ENCODE data around the gene ZNF454.

ZNF454 gene

DNA sequence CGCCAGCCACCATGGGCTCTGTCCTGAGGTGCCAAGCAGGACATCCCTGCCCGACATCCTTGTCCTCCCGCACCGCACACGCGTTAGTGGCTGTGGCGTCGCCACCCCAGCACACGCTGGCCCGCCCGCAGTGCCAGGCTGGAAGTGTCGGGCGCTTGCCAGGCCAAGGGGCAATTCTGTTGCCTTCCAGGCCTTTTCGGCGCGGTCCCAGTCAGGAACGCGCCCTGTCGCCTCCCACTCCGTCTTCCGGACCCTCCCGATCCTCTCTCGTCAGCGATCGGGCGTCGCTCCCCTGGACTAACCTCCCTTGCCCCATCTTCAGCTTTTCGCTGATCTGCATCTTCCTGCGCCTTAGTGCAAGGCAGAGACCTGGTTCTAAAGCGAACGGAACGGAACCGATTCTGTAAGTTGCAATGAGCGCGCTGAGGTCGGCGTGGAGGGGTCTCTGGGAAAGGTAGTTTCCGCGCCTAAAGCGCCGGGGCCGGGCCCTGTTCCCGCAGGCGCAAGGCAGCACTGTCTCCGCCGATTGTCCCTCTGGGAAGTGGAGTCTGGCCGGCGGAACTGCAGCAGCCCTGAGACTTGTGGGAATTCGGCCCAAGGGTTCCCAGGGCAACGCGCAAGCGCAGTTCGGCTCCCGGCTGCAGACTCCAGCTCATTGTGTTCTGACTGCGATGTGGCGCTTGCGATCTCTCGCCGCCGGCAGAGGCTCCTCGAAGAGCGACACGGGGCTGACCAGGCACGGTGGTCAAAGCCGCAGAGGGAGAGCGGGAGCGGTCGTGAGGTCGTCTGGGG, at the start of gene ZNF454:
Gene ZNF454, plus strand, starts transcription at position 630 of the 792 bp plus-strand sequence. CDS start 1,594 bp downstream, outside the sequence.
- Mint-ChIP-seq H3K27ac (no peak within 1 kb of the TSS), H3K36me3 (ENCODE audit: low read depth) (peaks cover 9% of the 10 kb centered on the region), H3K9me3 (peaks cover 93% of the 10 kb centered on the region), H3K4me1 (ENCODE audit: low read depth) (no peaks in the 10 kb centered on the region), H3K27me3 (peaks cover 26% of the 10 kb centered on the region), H3K4me3 (no peak within 1 kb of the TSS)
- intact Hi-C loops (cut with micrococcal nuclease): no loop called here

DNA sequence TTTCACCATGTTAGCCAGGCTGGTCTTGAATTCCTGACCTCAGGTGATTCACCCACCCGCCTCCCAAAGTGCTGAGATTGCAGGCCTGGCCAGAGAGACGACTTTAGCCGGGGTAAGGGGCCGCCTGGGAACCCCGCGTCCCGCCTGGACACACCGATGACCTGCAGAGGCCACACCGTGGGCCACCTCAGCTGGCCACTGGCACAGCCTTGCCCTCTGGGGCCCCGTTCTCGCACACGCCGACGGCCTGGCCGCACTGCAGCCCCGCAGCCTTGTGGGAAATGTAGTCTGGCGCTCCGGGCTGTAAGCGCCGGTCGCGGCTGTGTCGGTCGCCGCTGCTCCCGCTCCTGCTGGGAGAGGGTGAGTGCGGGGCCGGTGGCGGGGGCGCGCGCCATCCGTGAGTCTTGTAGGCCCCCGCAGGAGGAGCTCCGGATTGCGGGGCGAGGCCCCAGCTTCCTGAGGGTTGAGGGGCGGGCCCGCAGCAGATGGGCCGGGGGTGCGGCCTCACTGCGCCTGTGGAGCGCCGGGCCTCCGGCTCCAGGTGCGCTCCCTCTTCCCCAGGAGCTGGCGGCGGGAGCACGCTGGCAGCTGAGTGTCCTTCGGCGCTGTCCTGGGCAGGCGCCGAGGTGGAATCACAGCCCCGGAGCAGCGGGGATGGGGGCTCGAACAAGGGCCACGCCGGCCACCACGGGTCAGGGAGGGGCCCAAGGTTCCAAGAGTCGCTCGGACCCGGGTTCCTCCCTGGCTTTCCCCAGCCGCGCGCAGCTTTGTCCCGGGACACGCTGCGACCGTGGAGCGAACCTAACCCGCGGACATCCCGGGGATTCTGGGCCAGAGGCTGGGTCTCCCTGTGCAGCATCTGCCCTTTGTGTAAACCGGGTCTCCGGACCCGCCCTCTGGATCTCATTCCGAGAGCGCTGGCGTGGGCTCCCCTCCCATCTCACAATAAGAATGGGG, 45.1 kb upstream of the ZNF454 start, which contains the start of gene ZFP2:
Gene ZFP2, plus strand, starts transcription at position 299 of the 957 bp plus-strand sequence. CDS start 35,401 bp downstream, outside the sequence.
- H3K27me3 Mint-ChIP-seq: peaks cover 32% of the 10 kb centered on the region
- peaks cover 6% of the 10 kb centered on the region for H3K36me3 Mint-ChIP-seq (ENCODE audit: low read depth)
- peak within 1 kb of the TSS; percentile 66 for H3K4me3 Mint-ChIP-seq
- peaks cover 63% of the 10 kb centered on the region for H3K9me3 Mint-ChIP-seq
- intact Hi-C loops (cut with micrococcal nuclease): no loop called here
- no peak within 1 kb of the TSS for H3K27ac Mint-ChIP-seq
- H3K4me1 Mint-ChIP-seq (ENCODE audit: low read depth): no peaks in the 10 kb centered on the region

DNA sequence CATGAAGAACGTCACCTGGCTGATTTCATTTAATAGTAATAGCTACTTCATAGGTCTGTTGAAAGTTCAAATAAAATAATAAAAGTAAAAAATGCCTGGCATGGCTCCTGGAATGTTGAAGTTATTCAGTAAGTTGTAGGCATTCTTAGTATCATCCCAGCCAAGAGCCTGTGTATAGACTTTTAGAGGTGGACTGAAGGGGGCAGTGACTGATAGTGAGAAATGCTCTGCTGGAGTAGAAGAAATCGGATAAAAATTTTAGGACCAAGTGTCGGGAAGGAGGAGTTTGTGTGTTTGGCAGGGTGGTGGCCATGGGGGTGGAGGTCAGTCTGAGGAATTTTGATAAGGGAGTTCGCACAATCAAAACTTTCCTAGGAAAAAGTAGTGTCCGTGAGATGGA, 41.7 kb upstream of the ZNF454 start:
- peaks cover 28% of the 10 kb centered on the region for H3K27me3 Mint-ChIP-seq
- no peaks in the 10 kb centered on the region for H3K4me1 Mint-ChIP-seq (ENCODE audit: low read depth)
- intact Hi-C loops (cut with micrococcal nuclease): no loop called here
- no peak overlapping the region for H3K27ac Mint-ChIP-seq
- H3K4me3 Mint-ChIP-seq: no peak overlapping the region
- peaks cover 68% of the 10 kb centered on the region for H3K9me3 Mint-ChIP-seq
- H3K36me3 Mint-ChIP-seq (ENCODE audit: low read depth): peaks cover 6% of the 10 kb centered on the region

DNA sequence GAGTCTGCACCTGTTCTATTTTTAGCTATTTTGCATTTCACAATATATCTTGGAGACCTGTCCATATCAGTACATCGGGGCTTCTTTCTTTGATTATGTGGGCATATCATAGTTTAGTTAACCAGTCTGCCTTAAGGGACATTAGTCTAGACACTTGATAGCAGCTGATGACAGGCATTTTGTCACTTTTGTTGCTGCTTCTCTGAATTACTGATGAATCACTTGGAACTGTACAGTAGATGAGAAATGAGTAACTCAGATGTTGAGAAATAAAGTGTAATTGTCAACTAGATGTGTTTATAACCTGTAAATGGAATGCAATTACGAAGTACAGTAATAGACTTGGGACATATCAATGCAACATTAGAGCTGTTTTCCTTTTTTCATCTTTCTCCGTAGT, 38.1 kb upstream of the ZNF454 start:
- Mint-ChIP-seq H3K9me3 (peaks cover 81% of the 10 kb centered on the region), H3K4me3 (no peak overlapping the region), H3K27ac (no peak overlapping the region), H3K36me3 (ENCODE audit: low read depth) (no peaks in the 10 kb centered on the region), H3K4me1 (ENCODE audit: low read depth) (no peaks in the 10 kb centered on the region), H3K27me3 (peaks cover 5% of the 10 kb centered on the region)
- intact Hi-C loops (cut with micrococcal nuclease): no loop called here

DNA sequence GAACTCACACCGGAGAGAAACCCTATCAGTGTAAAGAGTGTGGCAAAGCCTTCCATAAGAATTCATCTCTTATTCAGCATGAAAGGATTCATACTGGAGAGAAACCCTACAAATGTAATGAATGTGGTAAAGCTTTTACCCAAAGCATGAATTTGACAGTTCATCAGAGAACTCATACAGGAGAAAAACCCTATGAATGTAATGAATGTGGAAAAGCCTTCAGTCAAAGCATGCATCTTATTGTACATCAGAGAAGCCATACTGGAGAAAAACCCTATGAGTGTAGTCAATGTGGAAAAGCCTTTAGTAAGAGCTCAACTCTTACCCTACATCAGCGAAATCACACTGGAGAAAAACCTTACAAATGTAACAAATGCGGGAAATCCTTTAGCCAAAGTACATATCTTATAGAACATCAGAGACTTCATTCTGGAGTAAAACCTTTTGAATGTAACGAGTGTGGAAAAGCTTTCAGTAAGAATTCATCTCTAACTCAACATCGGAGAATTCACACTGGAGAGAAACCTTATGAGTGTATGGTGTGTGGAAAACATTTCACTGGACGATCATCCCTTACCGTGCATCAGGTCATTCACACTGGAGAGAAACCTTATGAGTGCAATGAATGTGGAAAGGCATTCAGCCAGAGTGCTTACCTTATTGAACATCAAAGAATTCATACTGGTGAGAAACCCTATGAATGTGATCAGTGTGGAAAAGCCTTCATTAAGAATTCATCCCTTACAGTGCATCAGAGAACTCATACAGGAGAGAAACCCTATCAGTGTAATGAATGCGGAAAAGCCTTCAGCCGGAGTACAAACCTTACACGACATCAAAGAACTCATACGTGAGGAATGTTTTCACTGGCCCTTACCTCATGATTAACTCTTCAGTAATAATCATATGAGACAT, 8.9 kb upstream of the ZNF454 start:
- Mint-ChIP-seq H3K4me1 (ENCODE audit: low read depth) (no peaks in the 10 kb centered on the region), H3K4me3 (no peak overlapping the region), H3K36me3 (ENCODE audit: low read depth) (peaks cover 5% of the 10 kb centered on the region), H3K27ac (no peak overlapping the region), H3K9me3 (peaks cover 95% of the 10 kb centered on the region), H3K27me3 (no peaks in the 10 kb centered on the region)
- intact Hi-C loops (cut with micrococcal nuclease): no loop called here

DNA sequence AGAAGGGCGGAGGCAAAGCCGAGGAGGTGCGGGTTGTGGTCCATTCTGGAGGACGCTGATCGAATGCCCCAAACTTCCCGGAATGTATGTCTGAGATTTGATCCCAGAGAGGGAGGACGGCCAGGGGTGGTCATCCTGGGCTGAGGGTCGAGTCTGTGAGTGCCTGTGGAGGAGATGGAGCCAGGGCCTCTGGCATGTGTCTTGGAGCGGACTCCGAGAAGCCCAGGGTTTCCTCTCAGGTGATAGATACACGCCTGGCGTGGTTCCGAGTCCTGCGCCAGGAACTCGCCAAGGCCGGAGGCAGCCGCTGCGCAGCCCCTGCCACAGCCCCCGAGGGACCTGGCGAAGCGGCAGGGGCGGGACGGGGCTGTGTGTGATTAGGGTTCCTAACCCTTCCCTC, 363 bp downstream of the ZNF454 start:
- intact Hi-C loops (cut with micrococcal nuclease): no loop called here
- Mint-ChIP-seq H3K4me1 (ENCODE audit: low read depth) (no peaks in the 10 kb centered on the region), H3K9me3 (peaks cover 93% of the 10 kb centered on the region), H3K4me3 (no peak overlapping the region), H3K27ac (no peak overlapping the region), H3K27me3 (peaks cover 26% of the 10 kb centered on the region), H3K36me3 (ENCODE audit: low read depth) (peaks cover 9% of the 10 kb centered on the region)

DNA sequence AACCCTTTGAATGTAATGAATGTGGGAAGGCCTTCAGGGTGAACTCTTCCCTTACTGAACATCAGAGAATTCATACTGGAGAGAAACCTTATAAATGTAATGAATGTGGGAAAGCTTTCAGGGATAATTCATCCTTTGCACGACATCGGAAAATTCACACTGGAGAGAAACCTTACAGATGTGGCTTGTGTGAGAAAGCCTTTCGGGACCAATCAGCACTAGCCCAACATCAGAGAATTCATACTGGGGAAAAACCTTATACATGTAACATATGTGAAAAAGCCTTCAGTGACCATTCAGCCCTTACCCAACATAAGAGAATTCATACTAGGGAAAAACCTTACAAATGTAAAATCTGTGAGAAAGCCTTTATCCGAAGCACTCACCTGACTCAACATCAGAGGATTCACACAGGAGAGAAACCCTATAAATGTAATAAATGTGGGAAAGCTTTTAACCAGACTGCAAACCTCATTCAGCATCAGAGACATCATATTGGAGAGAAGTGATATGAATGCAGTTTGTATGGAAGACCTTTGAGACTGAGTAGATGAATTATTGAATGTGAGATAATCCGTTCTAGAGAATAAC, 24.6 kb downstream of the ZNF454 start:
- H3K36me3 Mint-ChIP-seq (ENCODE audit: low read depth): no peaks in the 10 kb centered on the region
- no peak overlapping the region for H3K4me3 Mint-ChIP-seq
- peaks cover 92% of the 10 kb centered on the region for H3K9me3 Mint-ChIP-seq

DNA sequence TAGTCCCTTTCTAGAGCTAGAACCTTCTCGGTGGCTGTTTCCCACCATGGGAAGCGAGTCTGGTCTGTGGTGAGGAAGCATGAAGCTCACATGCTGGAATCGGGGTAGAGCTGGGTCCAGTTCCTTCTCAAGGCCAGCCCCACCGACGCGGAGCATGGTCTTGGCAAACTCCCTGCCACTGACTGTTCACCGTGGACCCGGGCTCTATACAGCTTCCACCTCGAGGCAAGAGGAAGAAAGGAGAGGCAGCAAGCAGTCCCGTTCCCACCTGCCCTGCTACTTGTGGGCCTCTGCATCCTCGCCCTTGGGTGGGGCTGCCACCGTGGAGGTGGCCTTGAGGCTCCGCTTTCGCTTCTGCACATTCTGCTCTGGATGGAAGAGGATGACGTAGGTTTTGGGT, 40.4 kb downstream of the ZNF454 start:
- Mint-ChIP-seq H3K27ac (no peak overlapping the region), H3K27me3 (no peaks in the 10 kb centered on the region), H3K9me3 (peaks cover 99% of the 10 kb centered on the region), H3K36me3 (ENCODE audit: low read depth) (no peaks in the 10 kb centered on the region), H3K4me3 (no peak overlapping the region), H3K4me1 (ENCODE audit: low read depth) (no peaks in the 10 kb centered on the region)
- intact Hi-C loops (cut with micrococcal nuclease): no loop called here

More for the DNA sequence above, 24.6 kb downstream of the ZNF454 start:
- H3K4me1 Mint-ChIP-seq (ENCODE audit: low read depth): no peaks in the 10 kb centered on the region
- H3K27me3 Mint-ChIP-seq: no peaks in the 10 kb centered on the region
- H3K27ac Mint-ChIP-seq: no peak overlapping the region
- intact Hi-C loops (cut with micrococcal nuclease): no loop called here

DNA sequence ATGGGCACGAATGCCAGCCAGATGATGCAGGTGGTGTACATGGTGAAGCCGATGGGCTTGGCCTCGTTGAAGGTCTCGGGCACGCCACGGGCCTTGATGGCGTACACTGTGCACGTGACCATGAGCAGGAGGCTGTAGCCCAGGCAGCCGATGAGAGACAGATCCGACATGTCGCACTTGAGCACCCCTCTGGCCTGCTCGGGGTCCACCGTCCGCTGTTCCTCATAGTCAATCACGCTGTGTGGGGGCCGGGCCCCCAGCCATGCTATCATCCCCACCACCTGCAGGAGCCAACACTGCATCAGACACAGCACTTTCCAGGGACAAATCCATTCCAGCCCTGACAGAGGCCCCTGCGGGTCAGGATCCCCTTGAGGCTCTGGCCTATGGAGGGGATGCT, 41.9 kb downstream of the ZNF454 start:
- Mint-ChIP-seq H3K27me3 (no peaks in the 10 kb centered on the region), H3K9me3 (peaks cover 99% of the 10 kb centered on the region), H3K4me3 (no peak overlapping the region), H3K4me1 (ENCODE audit: low read depth) (no peaks in the 10 kb centered on the region), H3K36me3 (ENCODE audit: low read depth) (no peaks in the 10 kb centered on the region), H3K27ac (no peak overlapping the region)
- intact Hi-C loops (cut with micrococcal nuclease): no loop called here

DNA sequence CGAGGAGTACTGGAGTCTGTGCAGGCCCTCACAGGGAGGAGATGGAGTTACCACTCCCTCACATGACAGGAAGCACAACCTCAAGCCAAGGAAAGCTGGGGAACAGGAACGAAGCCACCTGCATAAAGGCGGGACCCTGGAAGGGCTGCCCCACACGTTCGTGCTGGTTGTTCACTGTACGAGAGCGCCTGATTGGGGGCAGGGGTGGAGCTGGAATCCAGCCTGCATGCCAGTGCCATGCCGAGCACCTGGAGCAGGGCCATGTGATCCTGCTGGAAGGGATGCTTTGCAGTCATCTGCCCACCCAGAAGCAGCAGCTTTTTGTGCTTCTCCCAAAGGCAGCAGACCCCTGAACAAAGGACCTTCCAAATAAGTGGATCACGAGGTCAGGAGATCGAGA, 42.7 kb downstream of the ZNF454 start:
- no peaks in the 10 kb centered on the region for H3K4me1 Mint-ChIP-seq (ENCODE audit: low read depth)
- H3K36me3 Mint-ChIP-seq (ENCODE audit: low read depth): no peaks in the 10 kb centered on the region
- H3K9me3 Mint-ChIP-seq: peaks cover 99% of the 10 kb centered on the region
- intact Hi-C loops (cut with micrococcal nuclease): no loop called here
- H3K27me3 Mint-ChIP-seq: no peaks in the 10 kb centered on the region
- no peak overlapping the region for H3K4me3 Mint-ChIP-seq
- no peak overlapping the region for H3K27ac Mint-ChIP-seq

DNA sequence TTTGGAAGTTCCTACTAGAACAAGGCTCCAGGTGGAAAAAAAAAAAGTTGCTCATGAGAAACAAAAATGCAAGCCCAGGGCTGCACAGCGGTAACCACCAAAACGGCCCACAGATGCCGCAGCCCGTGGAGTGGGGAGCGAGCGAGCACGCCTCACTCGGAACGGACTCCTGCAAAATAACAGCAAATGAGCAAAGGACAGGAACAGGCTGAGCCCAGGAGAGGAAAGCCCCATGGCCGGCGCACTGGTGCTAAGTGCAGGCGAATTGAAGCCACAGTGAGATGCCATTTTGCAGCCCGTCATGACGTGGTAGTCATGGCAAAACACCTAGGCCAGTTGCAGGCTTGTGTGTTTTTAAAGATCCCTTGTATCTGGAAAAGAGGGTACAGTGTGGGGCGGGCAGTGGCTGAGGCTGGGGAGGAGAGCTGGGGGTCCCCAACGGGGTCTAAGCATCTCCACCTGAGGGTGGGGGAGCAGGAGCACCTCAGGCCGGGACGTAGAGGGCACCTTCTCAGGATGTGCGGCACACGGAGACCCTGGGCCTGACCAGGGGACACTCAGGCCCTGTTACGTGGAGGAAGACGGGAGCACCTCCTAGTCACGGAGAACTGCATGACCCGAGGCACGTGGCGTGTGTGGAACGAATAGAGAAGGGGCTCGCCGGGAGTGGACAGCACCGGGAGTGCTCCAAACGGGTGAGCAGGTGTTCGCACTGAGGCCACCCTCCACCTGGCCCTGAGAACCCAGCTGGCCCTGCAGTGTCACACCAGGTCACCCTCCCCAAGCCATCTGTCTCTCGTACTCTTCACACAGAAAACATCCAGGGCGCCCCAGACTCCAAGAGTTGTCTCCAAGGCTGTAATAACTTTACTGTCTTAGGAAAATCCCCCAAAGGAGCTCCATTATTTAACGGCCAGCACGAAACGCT, 43.4 kb downstream of the ZNF454 start:
- Mint-ChIP-seq H3K27me3 (no peaks in the 10 kb centered on the region), H3K4me3 (no peak overlapping the region), H3K27ac (no peak overlapping the region), H3K4me1 (ENCODE audit: low read depth) (no peaks in the 10 kb centered on the region), H3K9me3 (peaks cover 99% of the 10 kb centered on the region), H3K36me3 (ENCODE audit: low read depth) (no peaks in the 10 kb centered on the region)
- intact Hi-C loops (cut with micrococcal nuclease): no loop called here

DNA sequence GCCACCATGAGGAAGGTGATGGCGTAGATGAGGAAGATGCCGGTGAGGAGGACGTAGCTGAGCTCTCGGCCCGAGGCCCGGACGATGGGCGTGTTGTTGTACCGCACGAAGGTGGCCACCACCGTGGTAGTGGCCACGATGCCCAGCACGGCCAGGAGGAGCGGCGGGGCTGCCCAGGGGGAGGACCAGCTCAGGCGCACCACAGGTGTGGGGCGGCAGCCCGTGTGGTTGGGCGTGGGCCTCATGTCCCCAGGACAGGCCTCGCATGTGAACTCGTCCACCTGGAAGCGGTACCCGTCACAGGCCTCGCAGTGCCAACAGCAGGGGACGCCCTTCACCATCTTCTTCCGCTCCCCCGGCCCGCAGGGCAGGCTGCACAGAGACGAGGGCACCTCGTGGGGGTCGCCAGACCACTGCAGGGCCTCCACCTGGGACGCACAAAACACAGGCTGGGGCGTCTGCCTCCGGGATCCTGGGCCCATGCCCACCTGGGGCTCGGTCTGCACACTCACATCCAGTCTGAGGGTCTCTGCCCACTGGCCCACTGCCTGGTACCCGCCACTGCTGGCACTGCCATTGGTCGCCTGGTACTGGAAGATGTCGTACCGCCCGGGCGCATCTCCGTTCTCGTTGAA, 45.4 kb downstream of the ZNF454 start:
- Mint-ChIP-seq H3K4me3 (no peak overlapping the region), H3K27me3 (no peaks in the 10 kb centered on the region), H3K9me3 (peaks cover 99% of the 10 kb centered on the region), H3K27ac (no peak overlapping the region), H3K4me1 (ENCODE audit: low read depth) (no peaks in the 10 kb centered on the region), H3K36me3 (ENCODE audit: low read depth) (no peaks in the 10 kb centered on the region)
- intact Hi-C loops (cut with micrococcal nuclease): no loop called here

All from dendritic cell treated with granulocyte-macrophage colony-stimulating factor and Interleukin-4, amounts not matched to agents 40 ng/mL and 50 ng/mL, for 4 days (primary cell).